Suprapubic skin (tissue), 4 donors: ENCODE data around the gene AK3. TPM values are rescaled to one million over a fixed set of nuclear protein-coding genes. Genes with fewer than 3 reads are reported as not detected.

Source experiments
- DNase-seq, 2 donors: peaks; one replicate each; pipeline ENCODE4 v3.0.0-alpha.2; 2019; ENCODE audit warnings: low spot score in 2 of 2
- H3K27ac ChIP-seq: fragments of 200-600 bp; sonication (generic); one replicate; pipeline ENCODE4 v1.5.1; 2019
- H3K27me3 ChIP-seq: fragments of 200-600 bp; sonication (generic); one replicate; pipeline ENCODE4 v1.5.1; 2019
- H3K36me3 ChIP-seq: fragments of 200-600 bp; sonication (generic); one replicate; pipeline ENCODE4 v1.5.1; 2019
- H3K4me1 ChIP-seq: fragments of 200-600 bp; sonication (generic); one replicate; pipeline ENCODE4 v1.5.1; 2019
- H3K4me3 ChIP-seq: fragments of 200-600 bp; sonication (generic); one replicate; pipeline ENCODE4 v1.5.1; 2019; ENCODE audit warnings: mild to moderate bottlenecking
- H3K9me3 ChIP-seq: fragments of 200-600 bp; sonication (generic); one replicate; pipeline ENCODE4 v1.5.1; 2019
- CTCF ChIP-seq, 2 donors: fragments of 200-600 bp in 1 of 2; fragments of 450-650 bp in 1 of 2; sonication (generic) in 1 of 2; IDR thresholded peaks; one replicate each; pipeline ENCODE4 v1.5.1; 2016 to 2019; ENCODE audit warnings: antibody characterized with exemption in 2 of 2, mild to moderate bottlenecking in 1 of 2, moderate library complexity in 1 of 2
- EP300 ChIP-seq: sonication (generic); formaldehyde crosslinking; IDR thresholded peaks from one replicate; pipeline ENCODE4 v1.6.1; 2017; ENCODE audit warnings: antibody characterized with exemption
- POLR2A ChIP-seq, 2 donors: fragments of 450-650 bp; IDR thresholded peaks; one replicate each; pipeline ENCODE4 v1.6.1; 2017; ENCODE audit warnings: antibody characterized with exemption in 2 of 2, mild to moderate bottlenecking in 2 of 2, moderate library complexity in 2 of 2
- POLR2AphosphoS5 ChIP-seq, 3 donors: sonication (generic); formaldehyde crosslinking; IDR thresholded peaks; one replicate each; pipeline ENCODE4 v1.6.1; 2017; ENCODE audit warnings: antibody characterized with exemption in 3 of 3
- WGBS: methylation state at CpG from one replicate; pipeline ENCODE4 v1.1.5; 2018; 5-methylcytosine and 5-hydroxymethylcytosine counted together
- total RNA-seq, 4 donors: library from RNA; depleted of rRNA; stranded (reverse); fragments of >200 nt; gene quantifications; one replicate each; pipeline ENCODE4 v1.1.0, GENCODE V29; 2016

Gene AK3
- total RNA-seq, 4 donors from 2014 or later = 69.7 to 96.4 (median 78.6) TPM

DNA sequence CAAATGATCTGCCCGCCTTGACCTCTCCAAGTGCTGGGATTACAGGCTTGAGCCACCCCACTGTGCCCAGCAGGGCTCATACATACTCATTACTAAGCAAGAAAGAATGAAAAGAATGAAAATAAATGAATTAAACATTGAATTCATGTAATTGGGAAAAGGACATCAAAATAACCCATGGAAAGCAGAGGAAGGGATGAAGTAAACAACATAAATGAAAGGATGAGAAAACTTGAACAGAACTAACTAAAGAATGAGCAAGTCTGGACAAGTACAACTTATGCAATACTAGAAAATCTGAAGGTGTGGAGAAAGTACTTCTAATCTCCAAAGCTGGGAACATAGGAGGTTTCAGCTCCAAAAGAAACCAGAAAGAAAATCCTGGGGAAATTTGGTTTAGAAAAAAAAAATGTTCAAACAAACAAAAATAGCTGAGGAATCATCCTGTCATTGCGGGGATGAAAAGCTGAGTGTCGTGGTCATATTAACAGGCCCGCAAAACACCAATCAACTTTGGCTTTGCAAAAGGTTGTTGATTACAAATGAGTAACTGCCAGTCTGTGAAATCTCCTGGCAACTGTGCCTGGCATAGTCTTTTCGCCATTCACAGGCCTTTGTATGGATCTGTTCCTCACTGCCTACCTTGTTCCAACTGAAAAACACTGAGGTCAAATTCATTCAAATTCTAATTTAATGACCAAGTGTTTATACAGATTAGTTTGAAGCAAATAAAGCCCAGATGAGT lies 2.3 kb upstream of the AK3 start:
- no peak for DNase-seq
- Histone ChIP-seq H3K9me3 (no peaks in the 10 kb centered on the region), H3K27ac (peak overlapping the region; percentile 93), H3K4me3 (no peak overlapping the region), H3K27me3 (no peaks in the 10 kb centered on the region), H3K4me1 (peaks cover 34% of the 10 kb centered on the region), H3K36me3 (no peaks in the 10 kb centered on the region)
- TF ChIP-seq EP300 (no peak), POLR2A (IDR thresholded peaks at IDR 0.05) (no peak), POLR2AphosphoS5 (IDR thresholded peaks at IDR 0.05) (no peak), CTCF (IDR thresholded peaks at IDR 0.05) (no peak)
- WGBS = 57% methylated on average over 5 of the region's 5 CpGs

GRCh38 chr9:4742246-4742645 lies 1.2 kb upstream of the AK3 start:
- WGBS = 50% methylated on average over 3 of the region's 3 CpGs
- no peak for DNase-seq
- H3K4me1 ChIP-seq = peaks cover 34% of the 10 kb centered on the region
- H3K9me3 ChIP-seq = no peaks in the 10 kb centered on the region
- peak overlapping the region; percentile 83 for H3K4me3 ChIP-seq
- no peak for TF ChIP-seq EP300
- TF ChIP-seq POLR2A (IDR thresholded peaks at IDR 0.05) = no peak
- TF ChIP-seq POLR2AphosphoS5 (IDR thresholded peaks at IDR 0.05) = no peak
- TF ChIP-seq CTCF (IDR thresholded peaks at IDR 0.05) = no peak
- H3K36me3 ChIP-seq = no peaks in the 10 kb centered on the region
- H3K27me3 ChIP-seq = no peaks in the 10 kb centered on the region
- H3K27ac ChIP-seq = peak overlapping the region; percentile 93

GRCh38 chr9:4741365-4742089 lies 525 bp upstream of the AK3 start:
- Histone ChIP-seq H3K27me3 (no peaks in the 10 kb centered on the region), H3K4me1 (peaks cover 36% of the 10 kb centered on the region), H3K27ac (peak overlapping the region; percentile 93), H3K4me3 (peak overlapping the region; percentile 83), H3K9me3 (no peaks in the 10 kb centered on the region), H3K36me3 (no peaks in the 10 kb centered on the region)
- TF ChIP-seq POLR2AphosphoS5 (IDR thresholded peaks at IDR 0.05) (no peak), CTCF (IDR thresholded peaks at IDR 0.05) (no peak), POLR2A (IDR thresholded peaks at IDR 0.05) (no peak), EP300 (no peak)
- DNase-seq = peak; percentile 74 to 79
- WGBS = 2% methylated on average over 40 of the region's 54 CpGs

- DNase-seq = no peak
- H3K9me3 ChIP-seq = no peaks in the 10 kb centered on the region
- H3K36me3 ChIP-seq = no peaks in the 10 kb centered on the region
- TF ChIP-seq POLR2A (IDR thresholded peaks at IDR 0.05) (no peak), CTCF (IDR thresholded peaks at IDR 0.05) (no peak), EP300 (no peak)
- peaks cover 37% of the 10 kb centered on the region for H3K4me1 ChIP-seq
- 2% methylated on average over 4 of the region's 4 CpGs for WGBS
- peak overlapping the region; percentile 93 for H3K27ac ChIP-seq
- no peaks in the 10 kb centered on the region for H3K27me3 ChIP-seq
- H3K4me3 ChIP-seq = peak overlapping the region; percentile 83
Observed at GRCh38 chr9:4740388-4740637, 689 bp downstream of the AK3 start.

GRCh38 chr9:4739587-4740387 lies 1.2 kb downstream of the AK3 start:
- Histone ChIP-seq H3K9me3 (no peaks in the 10 kb centered on the region), H3K27ac (peak overlapping the region; percentile 93), H3K4me1 (peaks cover 37% of the 10 kb centered on the region), H3K27me3 (no peaks in the 10 kb centered on the region), H3K36me3 (no peaks in the 10 kb centered on the region), H3K4me3 (peak overlapping the region; percentile 83)
- DNase-seq = no peak
- TF ChIP-seq POLR2A (IDR thresholded peaks at IDR 0.05) (no peak), CTCF (IDR thresholded peaks at IDR 0.05) (no peak)
- WGBS = 32% methylated on average over 26 of the region's 26 CpGs
